HT1080 (cell line): ENCODE results near the gene TYW1B. TPM values are rescaled to one million over a fixed set of nuclear protein-coding genes. Genes with fewer than 3 reads are reported as not detected.
"Not testable (repeated sequence)": the region's sequence is repeated elsewhere in the genome, so short reads cannot be mapped to it uniquely, and the experiment has no call there.

Experiments used
- DNase-seq: peaks from one replicate; pipeline ENCODE4 v3.0.0-alpha.2; 2015; ENCODE audit warnings: low read depth
- total RNA-seq: library from RNA; depleted of rRNA; stranded (reverse); fragments of >200 nt; shearing (Covaris generic); gene quantifications from 2 replicates; pipeline ENCODE4 v1.2.3, GENCODE V29; 2014

The TYW1B gene
- total RNA-seq, 1 experiment from 2014 or later, result 1.7 TPM

DNA sequence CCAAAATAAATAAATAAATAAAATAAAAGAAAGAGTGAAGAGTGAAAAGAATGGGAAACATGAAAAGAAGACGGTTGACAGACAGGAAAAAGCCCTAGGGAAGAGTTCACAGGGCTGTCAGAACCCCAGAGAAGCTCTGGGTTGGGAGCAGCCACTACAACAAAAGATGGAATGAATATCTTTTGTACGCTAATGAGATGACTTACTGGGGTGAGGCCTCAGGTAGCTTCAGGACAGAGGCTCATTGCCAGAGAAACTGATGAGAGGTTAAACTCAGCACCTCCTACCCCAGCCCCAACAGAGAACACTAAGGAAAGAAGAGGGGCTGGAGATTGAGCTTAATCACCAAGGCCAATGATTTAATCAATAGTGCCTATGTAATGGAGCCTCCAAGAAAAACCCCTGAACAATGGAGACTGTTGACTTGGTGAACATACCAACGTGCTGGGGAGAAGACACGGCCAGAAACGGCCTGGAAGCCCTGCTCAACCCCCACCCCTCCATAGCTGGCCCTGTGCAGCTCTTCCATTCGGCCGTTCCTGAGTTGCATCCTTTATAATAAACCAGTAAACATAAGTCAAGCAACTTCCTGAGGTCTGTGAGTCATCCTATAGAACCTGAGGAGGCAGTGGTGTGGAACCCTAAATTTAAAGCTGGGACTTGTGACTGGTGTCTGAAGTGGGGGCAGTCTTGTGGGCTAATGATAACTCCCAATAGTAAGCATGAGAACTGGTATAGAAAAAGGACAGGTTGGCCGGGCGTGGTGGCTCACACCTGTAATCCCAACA is 11.4 kb downstream of the TYW1B start:
- not testable (repeated sequence) for DNase-seq

GRCh38 chr7:72810437-72810836 is 17.6 kb downstream of the TYW1B start:
- DNase-seq, result not testable (repeated sequence)

- DNase-seq, result not testable (repeated sequence)
Measured at GRCh38 chr7:72808511-72808910, 19.5 kb downstream of the TYW1B start.

DNA sequence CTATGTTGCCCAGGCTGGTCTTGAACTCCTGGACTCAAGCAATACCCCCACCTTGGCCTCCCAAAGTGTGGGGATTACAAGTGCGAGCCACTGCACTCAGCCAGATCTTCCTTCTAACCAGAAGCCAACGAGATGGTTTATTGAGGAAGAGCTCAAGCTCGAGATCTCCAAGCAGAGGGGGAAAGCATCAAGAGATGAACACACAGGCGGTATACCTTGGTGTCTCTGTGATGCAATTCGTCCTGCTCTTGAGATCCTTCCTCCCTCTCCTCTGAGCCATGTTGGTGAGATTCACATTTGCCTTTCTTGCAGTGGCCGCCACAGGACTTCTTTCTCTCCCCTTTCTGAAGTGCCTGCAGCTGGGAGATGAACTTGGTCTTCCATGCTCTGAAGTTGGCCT is 21.1 kb downstream of the TYW1B start:
- not testable (repeated sequence) for DNase-seq

GRCh38 chr7:72805526-72806494 is 22.2 kb downstream of the TYW1B start:
- DNase-seq, result peak; percentile 11

GRCh38 chr7:72803778-72804177 is 24.2 kb downstream of the TYW1B start:
- not testable (repeated sequence) for DNase-seq

GRCh38 chr7:72801564-72801963 is 26.4 kb downstream of the TYW1B start:
- DNase-seq, result peak; percentile 42

- not testable (repeated sequence) for DNase-seq
Measured at GRCh38 chr7:72795401-72795800, 32.6 kb downstream of the TYW1B start.

GRCh38 chr7:72793791-72794190 is 34.2 kb downstream of the TYW1B start:
- DNase-seq, result no peak

DNA sequence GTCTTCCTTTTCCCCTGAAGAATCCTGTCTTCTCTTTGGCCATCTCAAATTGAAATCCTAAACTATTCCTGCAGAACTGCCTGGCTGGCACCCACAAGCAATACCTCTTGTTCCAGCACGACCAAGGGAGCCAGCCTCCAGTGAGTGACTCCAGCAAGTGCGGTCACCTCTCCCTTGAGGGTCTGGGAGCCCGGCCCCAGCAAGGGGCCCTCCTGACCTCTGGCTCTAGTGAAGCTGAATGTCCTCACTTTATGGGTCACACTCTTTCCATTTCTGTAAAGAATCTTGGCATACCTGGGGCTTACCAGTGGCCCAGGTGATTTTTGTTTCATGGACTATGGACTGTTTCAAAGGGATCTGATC is 37.3 kb downstream of the TYW1B start:
- not testable (repeated sequence) for DNase-seq

DNA sequence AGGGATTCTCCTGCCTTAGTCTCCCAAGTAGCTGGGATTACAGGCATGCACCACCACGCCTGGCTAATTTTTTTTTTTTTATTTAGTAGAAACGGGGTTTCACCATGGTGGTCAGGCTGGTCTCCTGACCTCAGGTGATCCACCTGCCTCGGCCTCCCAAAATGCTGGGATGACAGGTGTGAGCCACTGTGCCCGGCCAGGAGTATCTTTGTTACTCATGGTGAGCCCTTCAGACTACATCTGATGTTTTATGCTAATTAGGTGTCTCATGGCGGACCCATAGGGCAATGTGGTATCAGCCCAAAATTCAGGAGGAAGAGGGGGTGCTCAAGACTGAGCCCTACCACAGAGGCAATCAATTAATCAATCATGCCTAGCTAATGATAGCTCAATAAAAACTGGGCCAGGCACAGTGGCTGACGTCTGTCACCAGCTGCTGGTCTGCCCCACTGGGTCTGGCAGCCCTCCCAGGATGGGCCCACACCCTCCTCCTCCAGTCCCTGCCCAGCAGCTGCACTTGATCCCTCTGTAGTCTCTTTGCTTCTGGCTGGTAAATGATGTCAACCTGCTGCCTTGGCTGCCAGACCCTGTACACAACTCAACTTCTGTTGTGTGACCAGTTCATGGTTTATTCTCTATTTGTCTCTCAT is 37.8 kb downstream of the TYW1B start:
- DNase-seq, result not testable (repeated sequence)

- DNase-seq, result no peak
Measured at GRCh38 chr7:72785166-72785955, 42.6 kb downstream of the TYW1B start.

DNA sequence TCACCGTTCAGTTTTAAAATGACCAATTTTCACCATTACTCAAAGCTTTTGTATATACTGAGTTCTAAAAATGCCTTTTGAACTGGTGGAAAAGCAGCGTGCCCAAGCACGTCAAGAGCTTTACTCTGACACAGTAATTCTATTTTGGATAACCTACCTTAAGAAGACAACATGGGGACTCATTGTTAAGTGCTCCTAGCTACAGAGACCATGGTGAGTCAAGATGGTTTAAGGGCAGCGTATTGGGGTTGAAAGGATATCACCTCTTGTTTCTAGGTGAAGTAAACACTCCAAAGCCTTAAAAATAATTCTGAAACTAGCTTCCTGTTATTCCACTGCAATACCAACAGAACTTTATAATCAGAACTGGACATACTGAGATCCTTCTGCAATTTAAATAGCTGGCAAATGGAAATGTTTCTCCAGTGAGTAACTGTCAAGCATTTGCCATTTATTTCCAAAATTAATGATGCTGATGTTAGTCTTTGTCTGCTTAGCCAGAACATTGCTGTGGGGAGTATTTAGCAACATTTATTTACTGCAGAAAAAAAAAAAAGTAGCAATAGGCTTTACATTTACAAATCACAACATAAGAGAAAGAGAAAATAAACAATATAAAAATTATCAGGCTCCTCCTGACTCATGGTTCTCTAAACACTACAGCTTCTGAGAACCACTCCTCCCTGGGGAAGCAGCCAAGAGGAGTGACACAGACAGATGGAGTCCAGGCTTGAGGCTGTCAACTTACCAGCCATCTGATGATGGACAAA is 44.2 kb downstream of the TYW1B start:
- peak; percentile 59 for DNase-seq

DNA sequence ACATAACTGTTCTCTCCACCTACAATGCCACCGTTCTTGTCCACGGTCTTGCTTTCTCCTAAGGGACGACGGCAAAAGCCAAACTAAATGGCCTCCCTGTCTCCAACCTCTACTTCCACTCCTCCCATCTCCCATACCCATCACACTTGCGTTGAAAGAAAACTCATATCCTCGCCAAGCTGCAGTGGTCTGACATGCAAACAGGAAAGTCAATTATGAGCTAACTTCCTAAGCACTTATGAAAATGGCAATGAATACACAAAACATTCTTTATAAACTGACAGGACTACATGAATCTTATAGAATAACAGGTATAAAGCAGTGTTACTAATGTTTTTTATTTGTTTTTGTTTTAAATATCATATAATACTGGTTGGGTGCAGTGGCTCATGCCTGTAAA is 46.4 kb downstream of the TYW1B start:
- no peak for DNase-seq

GRCh38 chr7:72781161-72781560 is 46.8 kb downstream of the TYW1B start:
- no peak for DNase-seq

DNA sequence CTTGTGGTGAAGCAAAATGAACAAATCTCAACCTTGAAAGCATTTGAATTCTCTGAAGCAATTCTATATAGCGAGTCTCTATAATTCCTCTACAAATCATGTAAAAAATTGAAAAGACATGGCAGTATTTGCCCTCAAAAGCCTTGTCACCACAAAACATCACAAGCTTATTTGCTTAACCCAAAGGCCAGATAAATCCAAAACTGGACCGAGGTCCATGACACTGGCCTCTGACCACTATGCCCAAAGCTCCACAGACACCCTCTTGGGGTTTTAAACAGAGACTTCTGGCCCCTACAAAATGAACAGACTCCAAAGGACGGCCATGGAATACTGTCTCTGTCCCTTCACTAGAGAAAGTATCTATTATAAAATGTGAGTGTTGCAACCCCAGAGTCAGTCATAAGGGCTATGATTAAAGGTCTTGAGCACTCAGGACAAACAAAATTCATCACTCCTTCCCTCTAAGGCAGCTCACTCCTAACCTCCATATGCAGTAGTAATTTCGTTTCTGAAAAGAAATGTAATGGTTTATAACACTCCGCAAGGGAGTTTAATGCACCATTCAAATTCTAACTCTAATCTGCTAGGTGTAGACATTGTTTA is 47.6 kb downstream of the TYW1B start:
- DNase-seq, result not testable (repeated sequence)

DNA sequence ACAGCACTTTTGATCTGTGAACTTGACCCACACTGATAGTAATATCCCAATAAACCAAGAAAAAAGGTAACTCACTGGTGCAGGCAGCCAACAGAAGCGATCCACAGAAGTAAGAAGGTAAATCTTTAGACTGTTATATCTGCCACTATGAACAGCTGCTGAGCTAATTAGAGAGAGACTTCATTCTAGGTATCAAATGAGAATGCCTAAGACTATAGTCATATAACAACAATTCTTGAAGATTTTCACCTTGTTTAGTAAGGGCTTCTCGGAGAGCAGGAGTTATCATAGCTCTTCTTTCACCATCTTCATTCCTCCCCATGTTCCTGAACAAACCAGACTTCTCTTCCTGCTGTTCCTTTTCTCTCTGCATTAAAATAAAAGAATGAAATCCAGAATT is 50.8 kb downstream of the TYW1B start:
- DNase-seq, result not testable (repeated sequence)

GRCh38 chr7:72772627-72773026 is 55.4 kb downstream of the TYW1B start:
- DNase-seq, result not testable (repeated sequence)

GRCh38 chr7:72766994-72767393 is 61.0 kb downstream of the TYW1B start:
- not testable (repeated sequence) for DNase-seq

DNA sequence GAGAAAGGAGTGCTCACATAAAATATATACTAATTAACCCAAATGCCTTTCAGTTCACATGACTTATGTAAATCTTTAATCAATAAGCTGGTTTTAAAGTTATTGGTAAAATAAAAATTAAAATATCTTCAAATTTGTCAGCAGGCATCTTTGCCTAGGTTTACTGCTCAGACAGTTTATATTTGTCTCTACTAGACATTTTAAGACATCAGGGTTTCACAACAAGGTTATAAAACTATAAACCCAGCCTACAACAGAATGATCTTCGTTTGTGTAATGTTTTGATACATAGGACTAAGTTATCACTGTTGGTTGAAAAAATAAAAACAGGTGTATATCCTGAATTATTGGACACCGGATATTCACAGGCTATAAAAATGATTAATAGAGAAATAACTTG is 67.4 kb downstream of the TYW1B start:
- DNase-seq, result no peak
